Right forelimb (tissue), 1 donor: ENCODE data around the gene AKNA.

ENCODE experiments used
- DNase-seq: peaks from one replicate; pipeline ENCODE4 v3.0.0-alpha.2; 2018

Gene AKNA

DNA sequence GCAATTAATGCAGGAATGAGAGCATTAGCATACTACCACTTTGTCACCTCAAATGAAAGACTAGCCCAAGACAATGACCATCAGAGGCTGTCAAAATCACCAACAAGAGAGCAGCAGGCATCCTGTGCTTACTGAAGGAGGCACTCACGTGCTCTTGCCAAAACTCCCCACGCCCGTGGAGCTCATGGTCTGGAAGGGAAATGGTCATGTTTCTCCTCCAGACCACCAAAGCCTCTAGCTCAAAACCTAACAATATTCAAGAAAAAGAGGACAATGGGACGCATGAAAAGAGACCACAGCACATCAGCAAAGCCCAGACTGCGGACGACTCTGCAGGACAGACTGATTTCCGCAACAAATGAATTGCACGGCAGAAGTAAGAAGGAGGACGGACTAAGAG is 12.8 kb downstream of the AKNA start:
- DNase-seq: no peak

DNA sequence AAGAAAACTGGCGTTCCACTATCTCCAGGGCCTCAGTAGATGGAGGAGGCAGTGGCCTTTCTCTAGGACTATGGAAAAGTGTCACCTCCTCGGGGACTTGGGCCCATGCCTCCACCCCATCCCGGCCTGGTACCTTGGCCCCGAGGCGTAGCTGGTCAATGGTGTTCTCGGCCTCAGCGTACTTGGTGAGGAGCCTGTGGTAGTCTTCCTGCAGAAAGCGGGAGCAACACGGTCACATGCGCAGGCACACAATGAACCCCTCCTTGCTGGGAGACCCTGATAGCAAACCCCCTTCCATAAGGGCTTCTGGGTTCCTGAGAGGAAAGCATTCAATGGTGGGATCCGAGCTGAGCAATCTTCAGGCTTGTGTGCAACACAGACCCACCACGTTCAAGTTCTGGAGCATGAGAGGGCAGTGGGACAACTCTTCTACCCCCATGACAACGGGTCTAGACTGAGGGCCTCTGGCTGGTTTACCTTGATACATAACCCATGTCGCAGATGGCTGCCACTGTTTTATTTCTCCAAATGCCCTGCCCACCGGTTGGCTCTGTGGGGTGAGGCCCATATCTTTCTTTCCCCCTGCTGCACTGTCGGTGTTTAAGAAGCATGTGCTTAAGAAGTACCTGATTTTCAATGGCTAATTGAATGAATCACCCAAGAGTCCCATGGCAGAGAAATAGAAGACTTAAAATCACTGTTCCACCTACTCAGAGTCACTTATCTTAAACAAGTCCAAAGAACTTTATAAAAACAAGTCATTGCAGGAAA is 13.6 kb downstream of the AKNA start:
- no peak for DNase-seq

DNA sequence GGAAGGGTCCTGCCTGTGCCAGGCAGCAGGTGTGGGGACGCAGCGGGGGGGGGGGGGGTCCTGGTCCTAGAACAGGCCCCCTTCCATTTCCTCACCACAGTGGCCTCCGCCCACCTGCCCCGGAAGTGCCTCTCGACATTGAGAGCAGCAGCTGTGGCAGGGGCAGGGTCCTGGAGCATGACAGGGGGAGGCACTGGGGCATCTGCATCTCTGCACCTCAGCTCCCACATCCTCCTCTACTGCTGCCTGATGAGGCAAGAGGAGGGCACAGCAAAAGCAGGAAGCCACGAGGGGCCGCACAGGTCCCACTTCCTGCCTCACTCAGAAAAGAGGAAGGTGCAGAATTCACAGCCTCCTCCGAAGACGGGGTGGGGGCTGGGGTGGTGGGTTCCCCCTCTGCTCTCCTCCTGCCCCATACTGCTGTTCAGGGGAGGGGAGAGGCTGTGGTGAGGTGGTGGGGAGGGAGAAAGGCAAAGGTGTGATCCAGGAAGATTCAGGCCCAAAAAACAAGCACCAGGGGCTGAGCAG is 14.8 kb downstream of the AKNA start:
- no peak for DNase-seq

DNA sequence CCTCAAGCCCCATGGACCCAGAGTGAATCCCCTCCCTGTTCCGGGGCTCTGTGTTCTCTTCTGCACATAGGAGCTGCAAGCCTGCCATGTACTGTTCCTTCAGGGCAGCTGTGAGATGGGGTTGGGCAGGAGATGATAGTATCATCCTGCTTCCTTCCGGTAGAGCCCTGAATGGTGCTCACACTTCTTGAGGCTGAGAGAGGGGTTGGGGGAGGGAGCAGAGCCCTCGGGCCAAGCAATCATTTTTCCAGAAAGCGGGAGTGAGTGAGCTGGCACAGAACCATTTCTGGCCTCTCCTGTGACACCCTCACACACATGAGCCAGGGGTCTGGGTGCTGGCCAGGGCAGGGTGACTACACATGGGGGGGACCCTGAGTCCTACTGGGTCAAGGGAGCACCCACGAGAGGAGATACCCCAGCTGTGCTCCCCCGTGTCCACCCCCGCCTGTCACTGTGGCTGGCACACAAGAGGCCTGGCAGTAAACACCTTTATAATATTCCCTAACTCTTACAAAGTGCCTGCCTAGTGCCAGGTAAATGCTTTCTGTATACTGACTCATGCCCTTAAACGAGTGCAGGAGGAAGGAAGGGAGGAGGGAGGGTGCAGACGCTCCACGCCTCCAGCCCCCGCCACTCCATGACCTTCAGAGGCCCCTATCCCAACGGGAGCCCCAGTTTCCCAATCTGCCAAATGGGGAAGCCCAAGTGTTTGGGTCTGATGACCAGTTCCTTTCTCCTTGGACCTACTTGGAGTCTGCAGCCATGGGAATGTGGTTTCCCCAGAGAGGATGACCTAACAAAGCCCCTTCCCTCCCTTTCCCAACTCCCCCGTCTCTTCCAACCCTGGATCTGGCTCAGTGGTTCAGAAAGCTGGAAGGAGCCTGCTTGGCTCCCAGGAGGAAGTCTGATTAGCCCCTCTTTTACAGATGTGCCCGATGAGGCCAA is 15.5 kb downstream of the AKNA start:
- no peak for DNase-seq

DNA sequence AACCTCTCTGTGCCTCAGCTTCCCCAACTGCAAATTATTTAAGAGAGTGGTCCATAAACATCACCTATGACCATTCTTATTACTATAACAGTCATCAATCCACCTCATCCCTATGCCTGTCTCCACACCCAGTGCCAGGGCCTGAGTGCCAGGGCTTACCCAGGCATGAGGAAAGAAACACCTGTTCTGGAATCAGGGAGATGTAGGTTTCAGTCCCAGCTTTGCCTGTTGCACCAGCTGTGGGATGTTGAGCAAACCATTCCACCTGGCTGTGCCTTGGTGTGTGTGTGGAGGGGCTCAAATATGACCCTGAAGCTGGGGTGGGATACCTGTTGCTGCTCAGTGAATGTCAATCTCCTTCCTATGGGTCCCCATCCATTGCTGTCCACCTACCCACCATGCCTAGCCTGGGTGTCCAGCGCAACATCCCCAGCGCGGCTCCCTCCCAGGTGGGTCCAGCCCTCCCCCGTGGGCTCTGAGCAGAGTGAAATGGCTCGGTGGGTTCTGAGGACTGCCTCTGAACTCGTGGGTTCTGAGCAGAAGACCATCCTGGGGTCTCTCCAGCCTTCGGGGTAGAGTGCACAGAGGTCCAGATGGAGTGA is 16.3 kb downstream of the AKNA start:
- no peak for DNase-seq

DNA sequence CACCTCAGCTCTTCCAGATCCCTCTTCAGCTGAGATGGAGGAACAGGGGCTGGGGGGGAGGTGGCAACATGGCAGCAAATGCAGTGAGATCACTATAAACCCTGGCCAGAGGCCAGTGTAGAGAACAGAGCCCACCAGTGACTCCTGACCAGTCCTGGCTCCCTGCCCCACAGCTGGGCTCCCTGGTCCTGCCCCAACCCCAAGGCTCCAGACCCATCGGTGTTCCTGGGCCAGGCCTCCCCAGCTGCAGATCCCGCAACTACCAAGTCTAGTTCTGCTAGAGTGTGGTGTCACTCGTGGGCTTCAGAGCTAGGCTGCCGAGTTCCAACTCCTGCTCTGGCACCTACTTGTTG is 16.8 kb downstream of the AKNA start:
- no peak for DNase-seq

DNA sequence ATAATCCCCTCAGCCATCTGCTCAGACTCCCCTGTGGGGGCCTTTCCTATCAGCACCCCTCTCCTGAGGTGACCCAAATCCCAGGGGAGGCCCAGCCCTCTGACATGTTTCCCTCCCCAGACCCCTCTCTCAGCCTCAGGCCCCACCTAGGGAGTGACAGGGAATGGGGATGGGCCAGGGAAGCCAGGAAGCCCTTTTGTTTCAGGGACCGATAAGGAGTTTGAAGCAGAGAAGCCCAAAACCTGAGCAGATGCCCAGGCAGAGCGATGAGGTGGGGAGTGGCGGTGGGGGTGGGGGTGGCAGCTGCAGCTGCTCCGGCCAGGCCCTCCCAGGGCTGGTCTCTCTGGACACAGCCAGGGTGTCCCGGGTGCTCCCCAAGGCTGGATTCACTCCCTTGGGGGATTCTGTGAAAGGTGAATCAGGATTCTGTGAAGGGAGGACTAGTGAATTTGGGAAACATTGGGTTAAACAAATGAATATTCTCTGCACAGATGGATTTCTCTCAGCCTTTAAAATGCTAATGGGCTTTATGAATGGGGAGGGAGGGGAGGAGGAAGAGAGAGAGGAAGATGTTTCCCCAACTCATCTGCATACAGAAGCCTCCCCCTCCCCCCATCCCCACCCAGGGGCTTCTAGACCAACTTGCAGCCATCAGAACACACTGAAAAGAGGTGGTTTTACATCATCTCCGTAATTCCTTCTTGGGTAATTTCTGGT is 17.4 kb downstream of the AKNA start:
- no peak for DNase-seq

DNA sequence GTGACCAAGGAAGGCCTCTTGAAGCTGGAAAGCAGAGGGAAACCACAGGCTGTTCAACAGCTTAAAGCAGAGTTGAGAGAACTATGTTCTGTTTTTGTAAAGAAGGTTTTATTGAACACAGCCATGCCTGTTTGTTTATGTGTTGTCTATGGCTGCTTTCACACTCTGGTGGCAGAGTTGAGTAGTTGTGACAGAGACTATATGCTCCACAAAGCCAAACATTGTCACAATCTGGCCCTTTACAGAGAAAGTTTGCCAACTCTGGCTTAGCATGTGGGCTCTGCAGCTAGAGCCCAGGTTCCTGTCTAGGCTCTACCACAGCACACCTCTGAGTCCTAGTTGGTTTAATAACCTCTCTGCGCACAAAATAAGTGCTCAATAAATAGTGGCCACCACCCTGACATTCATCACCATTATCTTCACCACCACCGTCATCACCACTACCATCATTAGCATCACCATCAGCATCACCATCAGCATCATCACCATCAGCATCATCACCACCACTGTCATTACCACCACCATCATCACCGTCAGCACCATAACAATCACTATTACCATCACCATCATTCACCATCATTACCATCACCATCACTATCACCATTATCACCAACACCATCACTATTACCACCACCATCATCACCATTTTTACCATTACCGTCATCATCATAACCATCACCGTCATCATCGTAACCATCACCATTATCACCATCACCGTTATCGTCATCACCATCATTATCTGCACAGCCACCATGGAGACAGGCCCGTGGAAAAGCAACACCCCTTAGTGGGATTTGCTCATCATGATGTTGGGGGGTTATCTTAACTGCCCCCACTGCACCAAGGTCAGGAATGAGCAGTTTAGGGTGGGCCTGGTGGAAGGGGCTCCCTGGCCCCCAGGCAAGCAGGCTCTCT is 18.3 kb downstream of the AKNA start:
- DNase-seq: no peak

DNA sequence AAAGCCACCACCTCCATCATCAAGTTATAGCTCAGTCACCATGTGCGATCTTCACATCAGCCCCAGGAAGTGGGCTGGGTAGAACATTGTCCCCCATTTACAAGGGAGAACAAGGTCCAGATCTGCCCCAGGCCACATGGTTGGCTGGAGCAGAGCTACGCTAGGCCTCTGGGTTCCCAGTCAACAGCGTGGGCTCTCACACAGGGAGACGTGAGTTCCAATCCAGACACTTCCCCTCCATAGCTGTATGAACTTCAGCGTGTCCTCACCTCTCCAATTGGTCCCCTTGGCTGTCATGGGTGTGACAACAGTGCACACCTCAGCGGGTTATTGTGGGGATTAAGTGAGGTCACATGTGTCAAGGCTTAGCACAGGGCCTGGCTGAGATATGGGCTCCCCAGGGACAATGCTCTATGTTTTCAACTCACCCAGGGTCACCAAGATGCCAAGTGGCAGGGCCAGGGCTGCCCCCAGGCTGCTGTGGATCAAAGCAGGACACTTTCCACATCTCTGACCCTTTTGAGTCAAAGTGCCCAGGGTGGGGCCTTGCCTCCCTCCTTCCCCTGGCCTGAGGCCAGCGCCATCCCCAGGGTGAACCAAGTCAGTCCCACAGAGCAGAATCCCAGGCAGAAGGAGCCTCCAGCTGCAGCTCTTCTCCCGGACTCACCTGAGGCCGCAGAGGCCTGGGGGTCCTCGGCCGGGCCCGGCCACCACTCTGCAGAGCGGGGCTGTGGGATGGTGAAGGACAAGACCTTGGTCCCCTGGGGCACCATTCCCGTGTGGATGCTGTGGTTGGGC is 19.8 kb downstream of the AKNA start:
- DNase-seq: no peak

DNA sequence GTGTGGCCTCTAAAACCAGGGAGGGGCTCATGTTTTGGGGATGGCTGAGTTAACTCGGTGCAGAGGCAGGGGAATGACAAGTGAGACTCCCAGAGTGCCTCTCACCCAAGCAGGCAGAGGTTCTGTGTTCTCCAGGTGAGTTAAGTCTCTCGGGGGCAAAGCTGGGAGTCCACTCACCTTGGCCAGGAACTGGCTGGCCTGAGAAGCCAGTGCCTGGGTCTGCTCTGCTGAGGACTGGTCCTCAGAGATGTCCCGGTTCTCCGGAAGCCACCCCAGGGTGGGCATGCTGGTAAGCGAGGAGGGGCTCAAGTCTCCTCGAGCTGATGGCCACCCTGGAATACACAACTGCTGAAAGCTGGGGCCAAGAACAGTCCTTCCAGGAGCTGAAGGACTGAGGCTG is 20.4 kb downstream of the AKNA start:
- DNase-seq: no peak

DNA sequence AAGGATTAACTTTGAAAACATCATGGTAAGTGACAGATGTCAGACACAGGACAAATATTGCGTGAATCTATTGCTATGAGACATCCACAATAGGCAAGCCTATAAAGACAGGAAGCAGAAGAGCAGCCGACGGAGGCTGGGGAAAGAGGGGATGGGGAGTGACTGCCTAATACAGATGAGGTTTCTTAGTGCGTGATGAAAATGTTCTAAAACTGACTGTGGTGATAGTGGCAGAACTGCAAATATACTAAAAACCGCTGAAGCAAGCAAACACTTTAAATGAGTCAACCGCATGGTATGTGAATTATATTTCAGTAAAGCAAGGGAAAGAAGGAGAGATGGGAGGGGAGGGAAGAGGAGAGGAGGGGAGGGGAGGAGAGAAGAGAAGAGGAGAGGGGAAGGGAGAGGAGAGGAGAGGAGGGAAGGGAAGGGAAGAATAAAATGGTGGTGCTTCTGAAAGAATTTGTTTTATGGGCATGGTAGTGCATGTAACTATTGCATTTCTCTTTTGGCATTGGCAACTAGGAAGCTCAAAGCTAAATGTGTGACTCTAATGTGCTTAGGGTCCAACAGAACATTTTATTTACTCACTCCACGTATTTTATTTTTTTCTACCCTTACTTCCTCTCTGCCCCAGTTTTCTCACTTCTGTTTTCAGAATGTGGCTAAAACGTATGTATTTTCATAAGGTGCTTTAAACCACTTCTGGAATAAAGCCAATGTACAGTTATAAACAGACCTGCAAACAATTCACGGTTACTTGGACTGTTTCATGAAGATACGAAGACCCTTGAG is 21.3 kb downstream of the AKNA start:
- DNase-seq: no peak

DNA sequence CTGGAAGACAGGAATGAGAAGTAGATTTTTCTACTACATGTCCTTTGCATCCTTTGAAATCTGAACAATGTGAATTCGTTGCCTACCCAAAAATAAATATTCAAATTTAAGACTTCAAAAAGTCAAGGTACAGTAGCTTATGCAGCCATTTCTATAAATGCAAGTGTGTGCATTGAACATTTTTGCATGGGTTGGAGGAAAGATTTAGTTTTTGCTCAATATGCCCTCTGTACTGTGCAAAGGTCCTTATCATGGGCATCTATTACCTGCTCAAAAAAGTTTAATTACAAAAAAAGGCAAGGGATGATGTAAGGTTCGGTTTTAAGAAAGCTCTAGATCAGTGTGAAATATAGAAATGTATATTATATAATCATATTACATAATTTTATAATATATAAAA is 22.6 kb downstream of the AKNA start:
- no peak for DNase-seq

DNA sequence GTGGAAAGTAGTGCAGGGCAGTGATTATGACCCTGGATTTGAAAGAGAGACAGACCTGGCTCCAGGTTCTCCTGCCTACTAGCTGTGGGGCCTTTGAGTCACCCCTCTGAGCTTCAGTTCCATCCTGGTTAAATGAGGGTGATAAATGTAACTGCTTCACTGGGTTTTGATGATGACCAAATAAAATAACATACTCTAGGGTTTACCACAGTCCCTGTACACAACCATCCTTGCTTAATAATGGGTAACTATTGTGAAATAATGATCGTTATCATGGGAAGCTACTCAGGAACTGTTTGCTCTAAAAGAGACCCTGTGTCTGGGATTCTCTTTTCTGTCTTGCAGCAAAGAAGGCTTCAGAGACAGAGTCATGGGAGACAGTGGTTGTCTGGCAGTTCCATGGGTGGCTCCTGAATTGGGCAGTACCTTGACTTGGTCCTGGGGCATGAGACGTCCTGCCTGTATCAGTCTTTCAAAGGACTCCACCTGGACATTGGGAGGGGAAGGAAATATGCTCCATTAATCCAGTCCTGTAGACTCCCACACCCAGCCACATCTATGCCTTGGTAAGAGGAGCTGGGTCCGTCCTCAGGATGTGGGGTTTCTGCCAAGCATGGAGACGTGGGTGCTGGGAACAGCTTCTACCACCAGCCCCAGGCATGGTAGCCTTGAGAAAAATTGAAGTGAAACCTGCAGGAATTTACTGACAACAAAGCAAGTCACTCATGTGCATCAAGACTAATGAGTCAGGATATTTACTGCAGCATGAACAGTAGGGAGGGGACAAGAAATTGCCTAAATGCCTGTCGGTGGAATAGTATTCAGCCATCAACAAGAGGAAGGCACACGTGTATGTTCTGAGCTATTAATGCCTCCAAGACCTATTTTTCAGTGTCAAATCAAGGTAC is 23.4 kb downstream of the AKNA start:
- no peak for DNase-seq

DNA sequence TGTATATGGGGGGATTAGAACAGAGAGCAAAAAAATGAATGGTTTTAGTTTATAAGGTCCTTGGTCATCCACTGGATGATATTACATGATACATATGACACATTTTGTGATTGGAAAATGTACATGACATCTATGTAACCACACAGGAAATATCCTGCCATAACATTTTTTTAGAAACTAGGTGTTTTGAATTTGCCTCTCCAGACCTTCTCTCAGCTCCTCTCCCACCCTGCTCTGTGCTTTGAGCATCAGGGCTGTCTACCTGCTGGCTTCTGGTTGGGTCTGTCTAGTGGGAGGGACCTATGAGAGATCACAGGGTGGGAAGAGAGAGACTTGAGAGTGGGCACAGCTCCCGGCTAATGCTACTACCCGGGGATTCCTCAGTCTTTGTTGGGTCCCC is 24.4 kb downstream of the AKNA start:
- no peak for DNase-seq

DNA sequence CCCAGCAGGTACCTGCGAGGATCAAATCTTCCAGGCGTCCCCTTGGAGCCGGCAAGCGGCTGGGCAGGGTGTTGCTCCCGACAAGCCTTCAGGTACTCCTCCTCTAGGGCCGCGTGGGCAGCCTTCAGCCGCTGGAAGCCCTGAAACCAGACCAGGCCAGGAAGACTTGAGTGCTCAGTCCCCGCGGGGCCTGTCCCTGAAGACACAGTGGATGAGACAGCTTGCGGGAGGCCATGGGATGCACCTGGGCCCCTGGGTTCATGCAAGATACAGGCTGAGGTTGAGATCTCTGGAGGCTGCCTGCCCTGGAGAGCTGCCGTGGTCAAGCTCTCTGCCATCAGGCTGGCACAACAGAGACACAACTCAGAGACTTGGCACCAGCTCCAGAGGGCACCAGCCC is 25.4 kb downstream of the AKNA start:
- DNase-seq: no peak

DNA sequence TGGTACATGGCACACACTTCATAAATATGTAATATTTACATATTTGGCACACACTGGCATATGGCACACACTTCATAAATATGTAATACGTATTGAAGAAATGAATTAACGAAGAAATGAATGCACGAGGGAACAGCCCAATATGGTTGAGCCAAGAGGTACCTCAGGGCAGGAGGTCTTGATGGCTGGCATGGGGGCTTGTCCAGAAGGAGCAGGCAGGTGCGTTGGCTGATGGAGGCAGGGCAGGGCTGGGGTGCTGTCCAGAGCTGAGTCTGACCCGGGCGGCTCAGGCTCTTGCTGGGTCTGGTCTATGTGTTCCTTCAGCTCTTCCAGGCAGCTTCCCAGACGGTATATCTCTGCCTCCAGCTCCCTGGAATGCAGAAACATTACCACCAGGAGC is 26.2 kb downstream of the AKNA start:
- DNase-seq: no peak

DNA sequence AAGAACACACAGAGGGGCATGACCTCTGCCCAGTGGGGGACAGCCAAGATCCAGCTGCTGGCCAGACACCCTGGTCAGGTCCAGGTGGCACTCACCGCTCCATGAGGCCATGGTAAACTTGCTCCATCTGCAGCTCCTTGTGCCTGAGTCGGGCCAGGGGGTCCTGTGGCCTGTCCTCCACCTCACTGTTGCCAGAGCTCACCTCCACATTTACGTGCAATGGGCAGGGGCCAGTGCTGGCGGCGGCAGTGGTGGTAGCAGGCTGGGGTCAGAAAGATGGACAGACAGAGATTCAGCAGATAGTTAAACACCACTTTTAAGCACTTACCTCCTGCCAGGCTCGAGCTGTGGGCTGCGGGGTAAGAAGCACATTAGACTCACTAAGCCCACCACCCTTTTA is 28.0 kb downstream of the AKNA start:
- DNase-seq: no peak

DNA sequence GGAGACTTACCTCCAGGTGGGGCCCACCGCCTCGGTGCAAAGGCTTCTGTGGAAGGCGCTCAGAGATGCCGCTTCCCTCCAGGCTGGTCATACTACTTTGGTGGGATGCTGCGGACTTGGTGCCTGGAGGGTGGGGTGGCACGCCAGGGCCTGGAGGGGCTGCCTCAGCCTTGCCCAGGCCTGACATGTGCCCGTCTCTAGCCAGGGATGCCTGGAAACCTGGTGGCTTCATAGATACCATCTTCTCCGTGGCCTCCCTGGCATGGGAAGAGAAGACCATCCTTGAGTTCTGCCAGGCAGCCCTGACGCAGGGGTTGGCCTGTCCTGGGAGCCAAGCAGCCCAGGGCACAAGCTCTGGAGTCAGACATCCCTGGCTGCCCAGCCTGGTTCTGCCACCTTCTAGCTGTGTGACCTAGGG is 29.9 kb downstream of the AKNA start:
- no peak for DNase-seq

DNA sequence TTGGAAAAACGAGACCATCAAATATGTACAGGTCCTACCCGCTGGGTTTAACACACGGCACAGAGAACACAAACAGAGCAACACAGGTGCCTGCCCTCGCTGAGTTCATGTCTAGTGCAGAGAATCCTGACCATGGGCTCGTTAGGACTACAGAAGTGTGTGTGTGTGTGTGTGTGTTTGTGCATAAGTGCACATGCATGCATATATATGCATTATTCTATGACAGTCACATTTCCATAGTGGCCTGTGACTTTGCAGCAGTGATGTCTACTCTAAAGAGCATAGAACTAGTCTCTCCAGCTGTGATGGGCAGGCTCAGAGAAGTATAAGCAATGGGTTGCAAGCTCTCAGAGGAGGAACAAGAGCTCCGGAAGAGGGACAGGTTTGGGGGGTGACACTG is 30.4 kb downstream of the AKNA start:
- no peak for DNase-seq
